WTC11 (cell line): ENCODE measurements around the gene UQCC3. TPM values are rescaled to one million over a fixed set of nuclear protein-coding genes. Genes with fewer than 3 reads are reported as not detected.

ENCODE experiments used
- ATAC-seq: fragments of 200-7000 bp; cut with Tn5 transposase; 2 replicates; pipeline ENCODE4 v1.10.0; 2021; ENCODE audit warnings: mild to moderate bottlenecking, moderate library complexity
- CTCF ChIA-PET: fragments of 300-600 bp; sonication (Branson Sonifier 250); formaldehyde crosslinking; loops from one replicate; lab custom pipeline; 2021; ENCODE audit warnings: antibody characterized with exemption; lab: Charles Lee
- POLR2A ChIA-PET: fragments of 350-600 bp; sonication (Branson Sonifier 250); formaldehyde crosslinking; loops from one replicate; lab custom pipeline; 2021; ENCODE audit warnings: antibody characterized with exemption; lab: Charles Lee
- DNase-seq: peaks from one replicate; pipeline ENCODE4 v3.0.0; 2021; ENCODE audit warnings: low spot score
- H3K27ac Mint-ChIP-seq: 2 replicates; pipeline ENCODE4 v1.8.0; 2021; ENCODE audit warnings: mixed read lengths
- H3K27me3 Mint-ChIP-seq: 2 replicates; pipeline ENCODE4 v1.8.0; 2021; ENCODE audit warnings: low read depth, mild to moderate bottlenecking, moderate library complexity, mixed read lengths
- H3K36me3 Mint-ChIP-seq: 2 replicates; pipeline ENCODE4 v1.8.0; 2021; ENCODE audit warnings: mixed read lengths
- H3K4me1 Mint-ChIP-seq: 2 replicates; pipeline ENCODE4 v1.8.0; 2022; ENCODE audit warnings: mixed read lengths
- H3K4me3 Mint-ChIP-seq: 2 replicates; pipeline ENCODE4 v1.8.0; 2021; ENCODE audit warnings: mild to moderate bottlenecking, moderate library complexity, mixed read lengths
- H3K9me3 Mint-ChIP-seq: 2 replicates; pipeline ENCODE4 v1.8.0; 2021; ENCODE audit warnings: mixed read lengths
- AR ChIP-seq: fragments of 250-450 bp; sonication (Bioruptor Pico); IDR thresholded peaks from 2 replicates; pipeline ENCODE4 v1.9.0; 2021; ENCODE audit warnings: mild to moderate bottlenecking
- CREB1 ChIP-seq: sonication (generic); formaldehyde crosslinking; IDR thresholded peaks from 2 replicates; pipeline ENCODE4 v1.8.0; 2023; ENCODE audit warnings: mild to moderate bottlenecking, missing genetic modification reagents
- E2F5 ChIP-seq: sonication (generic); formaldehyde crosslinking; IDR thresholded peaks from 2 replicates; pipeline ENCODE4 v1.8.1; 2022; ENCODE audit warnings: mild to moderate bottlenecking, moderate library complexity, missing genetic modification reagents
- FOXP4 ChIP-seq: sonication (generic); formaldehyde crosslinking; IDR thresholded peaks from 2 replicates; pipeline ENCODE4 v1.8.0; 2022; ENCODE audit warnings: mild to moderate bottlenecking, missing genetic modification reagents
- JAZF1 ChIP-seq: fragments of 250-450 bp; sonication (Bioruptor Pico); IDR thresholded peaks from 2 replicates; pipeline ENCODE4 v1.9.0; 2021; ENCODE audit warnings: moderate library complexity, mild to moderate bottlenecking, inconsistent platforms
- MYBL2 ChIP-seq: sonication (generic); formaldehyde crosslinking; IDR thresholded peaks from 2 replicates; pipeline ENCODE4 v1.8.1; 2023; ENCODE audit warnings: mild to moderate bottlenecking, moderate library complexity, missing genetic modification reagents
- NFYB ChIP-seq: sonication (generic); formaldehyde crosslinking; conservative IDR thresholded peaks from 2 replicates; pipeline ENCODE4 v1.8.0; 2022; ENCODE audit warnings: low read depth, missing genetic modification reagents
- NR3C1 ChIP-seq: sonication (generic); formaldehyde crosslinking; conservative IDR thresholded peaks from 2 replicates; pipeline ENCODE4 v1.8.1; 2023; ENCODE audit warnings: low read depth, mild to moderate bottlenecking, missing genetic modification reagents
- TCF7 ChIP-seq: sonication (generic); formaldehyde crosslinking; IDR thresholded peaks from 2 replicates; pipeline ENCODE4 v1.8.0; 2022; ENCODE audit warnings: mild to moderate bottlenecking, low read depth, missing genetic modification reagents, moderate library complexity
- USF1 ChIP-seq: sonication (generic); formaldehyde crosslinking; IDR thresholded peaks from 2 replicates; pipeline ENCODE4 v1.8.0; 2022; ENCODE audit warnings: mild to moderate bottlenecking, missing genetic modification reagents
- ZBTB21 ChIP-seq: sonication (generic); formaldehyde crosslinking; IDR thresholded peaks from 2 replicates; pipeline ENCODE4 v1.8.1; 2023; ENCODE audit warnings: mild to moderate bottlenecking, missing genetic modification reagents, borderline replicate concordance
- ZNF138 ChIP-seq: sonication (generic); formaldehyde crosslinking; conservative IDR thresholded peaks from 2 replicates; pipeline ENCODE4 v1.8.1; 2022; ENCODE audit warnings: mild to moderate bottlenecking, moderate library complexity, missing genetic modification reagents
- ZNF263 ChIP-seq: sonication (generic); formaldehyde crosslinking; IDR thresholded peaks from 2 replicates; pipeline ENCODE4 v1.8.1; 2022; ENCODE audit warnings: low read depth, mild to moderate bottlenecking, moderate library complexity, missing genetic modification reagents
- total RNA-seq: library from RNA; stranded (reverse); gene quantifications from 3 replicates; pipeline ENCODE4 v1.2.3, GENCODE V29; 2021
- TF ChIP-seq, protein P1 (sequence below): fragments of 250-450 bp; sonication (Bioruptor Pico); conservative IDR thresholded peaks from 2 replicates; pipeline ENCODE4 v1.9.0; 2021; ENCODE audit warnings: mild to moderate bottlenecking
- TF ChIP-seq, protein P2 (sequence below): fragments of 250-450 bp; sonication (Bioruptor Pico); IDR thresholded peaks from 2 replicates; pipeline ENCODE4 v1.8.0; 2021; ENCODE audit warnings: mild to moderate bottlenecking
- TF ChIP-seq, protein P3 (sequence below): sonication (generic); formaldehyde crosslinking; IDR thresholded peaks from 2 replicates; pipeline ENCODE4 v1.8.0; 2022; ENCODE audit warnings: missing genetic modification reagents

UQCC3 gene
- total RNA-seq, 1 experiment from 2014 or later = 18.1 TPM

GRCh38 chr11:62715150-62716130 lies 44.0 kb downstream of the UQCC3 start:
- peaks cover 85% of the 10 kb centered on the region for H3K36me3 Mint-ChIP-seq
- peak overlapping the region; percentile 37 for H3K27ac Mint-ChIP-seq
- H3K27me3 Mint-ChIP-seq = no peaks in the 10 kb centered on the region
- POLR2A ChIA-PET = interaction anchor here (0.5 to 0.8 kb wide), 2 partner anchors 12 to 73 kb away, joined by 3 to 6 read pairs; partner anchors contain the start of gene HNRNPUL2
- peaks cover 28% of the 10 kb centered on the region for H3K4me1 Mint-ChIP-seq
- no peaks in the 10 kb centered on the region for H3K9me3 Mint-ChIP-seq
- TF ChIP-seq ZNF263 (no peak), FOXP4 (CRISPR knock-in tag) (no peak), USF1 (CRISPR knock-in tag) (no peak), JAZF1 (no peak)
- TF ChIP-seq, protein P1, sequence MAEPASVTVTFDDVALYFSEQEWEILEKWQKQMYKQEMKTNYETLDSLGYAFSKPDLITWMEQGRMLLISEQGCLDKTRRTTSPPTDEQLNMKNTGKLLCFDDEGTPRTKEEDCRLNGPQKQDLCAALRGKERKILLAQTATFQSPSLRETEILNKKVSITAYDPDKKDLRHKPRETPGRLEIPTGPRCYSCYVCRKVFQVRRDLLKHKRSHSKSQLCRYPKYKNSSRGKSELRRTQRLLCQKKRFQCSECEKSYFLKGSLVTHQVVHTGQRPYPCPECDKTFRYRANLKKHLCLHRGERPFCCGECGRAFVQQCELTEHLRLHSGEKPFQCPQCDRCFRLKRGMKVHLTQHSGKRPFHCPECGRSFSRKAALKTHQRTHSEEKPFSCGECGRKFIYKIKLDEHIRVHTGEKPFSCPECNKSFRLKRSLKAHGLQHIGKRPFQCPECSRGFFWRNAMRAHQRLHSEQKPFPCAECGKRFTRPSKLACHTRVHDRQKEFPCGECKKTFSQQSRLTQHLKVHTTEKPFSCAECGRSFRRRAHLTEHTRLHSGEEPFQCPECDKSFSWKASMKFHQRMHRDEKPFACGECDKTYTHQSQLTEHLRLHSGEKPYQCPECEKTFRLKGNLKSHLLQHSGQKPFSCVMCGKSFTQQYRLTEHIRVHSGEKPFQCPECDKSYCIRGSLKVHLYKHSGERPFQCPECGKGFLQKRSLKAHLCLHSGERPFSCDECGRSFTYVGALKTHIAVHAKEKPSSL (CRISPR knock-in tag) = no peak
- TF ChIP-seq, protein P2, sequence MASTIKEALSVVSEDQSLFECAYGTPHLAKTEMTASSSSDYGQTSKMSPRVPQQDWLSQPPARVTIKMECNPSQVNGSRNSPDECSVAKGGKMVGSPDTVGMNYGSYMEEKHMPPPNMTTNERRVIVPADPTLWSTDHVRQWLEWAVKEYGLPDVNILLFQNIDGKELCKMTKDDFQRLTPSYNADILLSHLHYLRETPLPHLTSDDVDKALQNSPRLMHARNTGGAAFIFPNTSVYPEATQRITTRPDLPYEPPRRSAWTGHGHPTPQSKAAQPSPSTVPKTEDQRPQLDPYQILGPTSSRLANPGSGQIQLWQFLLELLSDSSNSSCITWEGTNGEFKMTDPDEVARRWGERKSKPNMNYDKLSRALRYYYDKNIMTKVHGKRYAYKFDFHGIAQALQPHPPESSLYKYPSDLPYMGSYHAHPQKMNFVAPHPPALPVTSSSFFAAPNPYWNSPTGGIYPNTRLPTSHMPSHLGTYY (CRISPR knock-in tag) = no peak
- TF ChIP-seq, all 79 proteins: peak for 0
- no peak for DNase-seq
- no peak overlapping the region for H3K4me3 Mint-ChIP-seq
- ATAC-seq = peak; percentile 71
- CTCF ChIA-PET = interaction anchor here (1.2 to 4.1 kb wide), 4 partner anchors 8 to 71 kb away, joined by 3 to 14 read pairs (median 4); partner anchors contain the start of genes BSCL2, GNG3, HNRNPUL2 and TAF6L

DNA sequence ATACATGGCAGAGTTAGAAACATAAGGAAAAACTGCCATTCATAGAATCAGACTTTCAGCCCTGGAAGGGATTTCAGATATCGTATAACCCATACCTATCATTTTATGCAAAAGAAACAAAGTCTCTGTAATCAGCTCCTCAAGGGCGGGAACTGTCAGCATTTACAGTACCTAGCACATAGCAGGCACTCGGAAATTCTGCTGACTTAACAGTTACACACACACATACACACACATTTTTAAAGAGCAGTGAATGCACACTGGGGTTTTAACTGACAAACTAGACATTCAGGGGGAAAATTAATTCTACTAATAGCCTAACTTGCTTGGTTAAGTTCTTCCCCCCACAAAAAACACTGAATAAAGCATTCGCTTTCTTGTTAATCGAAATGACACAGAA lies 44.7 kb downstream of the UQCC3 start:
- TF ChIP-seq E2F5 (CRISPR knock-in tag) (no peak), CREB1 (no peak), ZNF138 (CRISPR knock-in tag) (no peak), AR (CRISPR knock-in tag) (no peak), NFYB (CRISPR knock-in tag) (no peak), MYBL2 (no peak), ZBTB21 (CRISPR knock-in tag) (no peak), TCF7 (CRISPR knock-in tag) (no peak), NR3C1 (CRISPR knock-in tag) (no peak)
- TF ChIP-seq, protein P3, sequence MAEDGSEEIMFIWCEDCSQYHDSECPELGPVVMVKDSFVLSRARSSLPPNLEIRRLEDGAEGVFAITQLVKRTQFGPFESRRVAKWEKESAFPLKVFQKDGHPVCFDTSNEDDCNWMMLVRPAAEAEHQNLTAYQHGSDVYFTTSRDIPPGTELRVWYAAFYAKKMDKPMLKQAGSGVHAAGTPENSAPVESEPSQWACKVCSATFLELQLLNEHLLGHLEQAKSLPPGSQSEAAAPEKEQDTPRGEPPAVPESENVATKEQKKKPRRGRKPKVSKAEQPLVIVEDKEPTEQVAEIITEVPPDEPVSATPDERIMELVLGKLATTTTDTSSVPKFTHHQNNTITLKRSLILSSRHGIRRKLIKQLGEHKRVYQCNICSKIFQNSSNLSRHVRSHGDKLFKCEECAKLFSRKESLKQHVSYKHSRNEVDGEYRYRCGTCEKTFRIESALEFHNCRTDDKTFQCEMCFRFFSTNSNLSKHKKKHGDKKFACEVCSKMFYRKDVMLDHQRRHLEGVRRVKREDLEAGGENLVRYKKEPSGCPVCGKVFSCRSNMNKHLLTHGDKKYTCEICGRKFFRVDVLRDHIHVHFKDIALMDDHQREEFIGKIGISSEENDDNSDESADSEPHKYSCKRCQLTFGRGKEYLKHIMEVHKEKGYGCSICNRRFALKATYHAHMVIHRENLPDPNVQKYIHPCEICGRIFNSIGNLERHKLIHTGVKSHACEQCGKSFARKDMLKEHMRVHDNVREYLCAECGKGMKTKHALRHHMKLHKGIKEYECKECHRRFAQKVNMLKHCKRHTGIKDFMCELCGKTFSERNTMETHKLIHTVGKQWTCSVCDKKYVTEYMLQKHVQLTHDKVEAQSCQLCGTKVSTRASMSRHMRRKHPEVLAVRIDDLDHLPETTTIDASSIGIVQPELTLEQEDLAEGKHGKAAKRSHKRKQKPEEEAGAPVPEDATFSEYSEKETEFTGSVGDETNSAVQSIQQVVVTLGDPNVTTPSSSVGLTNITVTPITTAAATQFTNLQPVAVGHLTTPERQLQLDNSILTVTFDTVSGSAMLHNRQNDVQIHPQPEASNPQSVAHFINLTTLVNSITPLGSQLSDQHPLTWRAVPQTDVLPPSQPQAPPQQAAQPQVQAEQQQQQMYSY (CRISPR knock-in tag) = no peak
- TF ChIP-seq, all 79 proteins: peak for 0
- ATAC-seq = no peak
- peaks cover 24% of the 10 kb centered on the region for H3K4me1 Mint-ChIP-seq
- H3K27ac Mint-ChIP-seq = peak overlapping the region; percentile 37; the same call in 1 of the 2 replicates
- no peaks in the 10 kb centered on the region for H3K9me3 Mint-ChIP-seq
- H3K27me3 Mint-ChIP-seq = no peaks in the 10 kb centered on the region
- ChIA-PET POLR2A (no interaction called here), CTCF (interaction anchor here (1.3 to 4.1 kb wide), 3 partner anchors 9 to 70 kb away, joined by 3 to 14 read pairs (median 6); partner anchors contain the start of genes BSCL2, GNG3 and TAF6L)
- DNase-seq = no peak
- peaks cover 87% of the 10 kb centered on the region for H3K36me3 Mint-ChIP-seq
- no peak overlapping the region for H3K4me3 Mint-ChIP-seq
